Purkinje cell (primary cell): ENCODE data around the gene ADO. TPM values are rescaled to one million over a fixed set of nuclear protein-coding genes. Genes with fewer than 3 reads are reported as not detected.

Experiments
- polyA plus RNA-seq: library from polyadenylated mRNA; unstranded; fragments of >200 nt; fragmentation: Nextera tagmentation; gene quantifications from 2 replicates; pipeline ENCODE4 v1.2.1, GENCODE V29; 2014

Gene ADO
- polyA plus RNA-seq, result 21.7 and 27.0 TPM in 2 replicates

GRCh38 chr10:62804356-62805230, at the start of gene ADO:
TSS of gene ADO (plus strand) at chr10:62804720. CDS start at chr10:62805060, 340 bp downstream.

GRCh38 chr10:62816331-62817120, 12.0 kb downstream of the ADO start, which contains the start of gene EGR2:
TSS of gene EGR2 (minus strand) at chr10:62816366. CDS start at chr10:62816029, 337 bp downstream.

Other genes with a start within 250 kb of the ADO start
- gene EGR2, start 11.6 kb downstream of the ADO start, polyA plus RNA-seq, result 0.16 TPM in 1 of 2 replicates, not detected in the other